ENCODE measurements around the gene ADGRL3.

GRCh38 chr4:62075521-62075920 lies 875.4 kb downstream of the ADGRL3 start:
- TF ChIP-seq POLR2A (IDR thresholded peaks at IDR 0.05) (no peak), CTCF (IDR thresholded peaks at IDR 0.05) (no peak)
